NB4 (cell line): ENCODE measurements around the gene CHRNA3.

Experiments used
- CTCF ChIP-seq: IDR thresholded peaks from one replicate; pipeline ENCODE4 v1.5.1; 2012; ENCODE audit warnings: low read depth, low read length
- POLR2A ChIP-seq: IDR thresholded peaks from 2 replicates; pipeline ENCODE4 v1.6.1; 2011; ENCODE audit warnings: mild to moderate bottlenecking; ENCODE audit not compliant: insufficient read length; ENCODE audit errors: extremely low read depth

GRCh38 chr15:78651007-78651406 lies 30.2 kb upstream of the CHRNA3 start:
- TF ChIP-seq CTCF (no peak), POLR2A (no peak)
